Activated CD8-positive, alpha-beta T cell treated with anti-CD3 and anti-CD28 coated beads, Interleukin-2, amount 10 ng/mL, durations not matched to agents 7 days and 5 days (primary cell): Measurements from ENCODE around the gene SIPA1L3. TPM values are rescaled to one million over a fixed set of nuclear protein-coding genes. Genes with fewer than 3 reads are reported as not detected.
A peak's percentile ranks its signal among the peaks of the same experiment; 100 is the strongest.

Source experiments
- ATAC-seq: fragments of 150-1000 bp; cut with Tn5 transposase; one replicate; pipeline ENCODE4 v1.10.0; 2021; ENCODE audit warnings: moderate library complexity
- CTCF ChIA-PET: fragments of 350-600 bp; sonication (Branson Sonifier 250); formaldehyde crosslinking; loops from one replicate; lab custom pipeline; 2021; ENCODE audit warnings: antibody characterized with exemption; lab: Charles Lee
- POLR2A ChIA-PET: fragments of 350-600 bp; sonication (Branson Sonifier 250); formaldehyde crosslinking; loops from one replicate; lab custom pipeline; 2021; ENCODE audit warnings: antibody characterized with exemption; lab: Charles Lee
- DNase-seq: peaks from one replicate; pipeline ENCODE4 v3.0.0-alpha.2; 2020
- H3K27ac Mint-ChIP-seq: one replicate; pipeline ENCODE4 v1.8.0; 2021; ENCODE audit warnings: mild to moderate bottlenecking, mixed read lengths
- H3K27me3 Mint-ChIP-seq: one replicate; pipeline ENCODE4 v1.8.0; 2021; ENCODE audit warnings: low read depth, mixed read lengths
- H3K36me3 Mint-ChIP-seq: one replicate; pipeline ENCODE4 v1.8.0; 2021; ENCODE audit warnings: low read depth, mixed read lengths
- H3K4me1 Mint-ChIP-seq: one replicate; pipeline ENCODE4 v1.8.0; 2021; ENCODE audit warnings: low read depth, mixed read lengths
- H3K4me3 Mint-ChIP-seq: one replicate; pipeline ENCODE4 v1.8.0; 2021; ENCODE audit warnings: mild to moderate bottlenecking, mixed read lengths
- H3K9me3 Mint-ChIP-seq: one replicate; pipeline ENCODE4 v1.8.0; 2022; ENCODE audit warnings: mixed read lengths; ENCODE audit not compliant: insufficient read depth
- total RNA-seq, 2 experiments: library from RNA; stranded (reverse); gene quantifications; one replicate each; pipeline ENCODE4 v1.2.3, GENCODE V29; 2021

SIPA1L3 gene
- total RNA-seq, 2 experiments from 2014 or later = 18.3 to 20.2 TPM

DNA sequence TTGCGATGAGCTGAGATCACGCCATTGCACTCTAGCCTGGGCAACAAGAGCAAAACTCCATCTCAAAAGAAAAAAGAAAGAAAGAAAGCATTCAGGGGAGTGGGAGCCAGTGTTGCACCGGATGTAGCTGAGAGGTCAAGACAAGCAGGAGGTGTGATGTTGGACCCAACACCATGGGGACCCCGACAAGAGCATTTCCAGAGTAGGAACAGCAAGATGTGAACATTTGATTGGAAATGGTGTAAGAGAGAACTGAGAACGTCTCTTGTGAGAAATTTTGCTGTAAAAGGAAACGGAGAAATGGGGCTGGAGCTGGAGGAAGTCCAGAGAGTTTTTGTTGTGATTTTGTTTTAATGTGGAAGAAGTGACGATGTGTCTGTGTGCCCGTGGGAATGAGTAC is 332.8 kb downstream of the SIPA1L3 start:
- peaks cover 3% of the 10 kb centered on the region for H3K27me3 Mint-ChIP-seq
- no peaks in the 10 kb centered on the region for H3K36me3 Mint-ChIP-seq
- DNase-seq (no peak), ATAC-seq (no peak)
- H3K27ac Mint-ChIP-seq = no peak overlapping the region
- H3K9me3 Mint-ChIP-seq = no peaks in the 10 kb centered on the region
- POLR2A ChIA-PET = no interaction called here
- peaks cover 2% of the 10 kb centered on the region for H3K4me1 Mint-ChIP-seq
- no peak overlapping the region for H3K4me3 Mint-ChIP-seq
- CTCF ChIA-PET = interaction anchor here (1.8 kb wide), 1 partner anchor 96 kb away, joined by 8 read pairs; the partner anchor contains the start of gene CATSPERG

DNA sequence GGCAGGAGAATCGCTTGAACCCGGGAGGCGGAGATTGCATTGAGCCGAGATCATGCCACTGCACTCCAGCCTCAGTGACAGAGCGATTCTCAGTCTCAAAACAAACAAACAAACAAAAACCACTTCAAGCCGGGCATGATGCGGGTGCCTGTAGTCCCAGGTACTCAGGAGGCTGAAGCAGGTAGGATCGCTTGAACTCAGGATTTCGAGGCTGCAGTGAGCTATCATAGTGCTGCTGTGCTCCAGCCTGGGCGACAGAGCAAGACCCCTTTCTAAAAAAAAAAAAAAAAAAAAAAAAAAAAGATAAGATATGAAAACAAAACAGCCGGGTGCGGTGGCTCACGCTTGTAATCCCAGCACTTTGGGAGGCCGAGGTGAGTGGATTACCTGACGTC is 336.3 kb downstream of the SIPA1L3 start:
- peak overlapping the region; percentile 67 for H3K4me3 Mint-ChIP-seq
- H3K27ac Mint-ChIP-seq = no peak overlapping the region
- POLR2A ChIA-PET = interaction anchor here (1.7 kb wide), 1 partner anchor 76 kb away, joined by 4 read pairs; the partner anchor contains the start of gene KCNK6

DNA sequence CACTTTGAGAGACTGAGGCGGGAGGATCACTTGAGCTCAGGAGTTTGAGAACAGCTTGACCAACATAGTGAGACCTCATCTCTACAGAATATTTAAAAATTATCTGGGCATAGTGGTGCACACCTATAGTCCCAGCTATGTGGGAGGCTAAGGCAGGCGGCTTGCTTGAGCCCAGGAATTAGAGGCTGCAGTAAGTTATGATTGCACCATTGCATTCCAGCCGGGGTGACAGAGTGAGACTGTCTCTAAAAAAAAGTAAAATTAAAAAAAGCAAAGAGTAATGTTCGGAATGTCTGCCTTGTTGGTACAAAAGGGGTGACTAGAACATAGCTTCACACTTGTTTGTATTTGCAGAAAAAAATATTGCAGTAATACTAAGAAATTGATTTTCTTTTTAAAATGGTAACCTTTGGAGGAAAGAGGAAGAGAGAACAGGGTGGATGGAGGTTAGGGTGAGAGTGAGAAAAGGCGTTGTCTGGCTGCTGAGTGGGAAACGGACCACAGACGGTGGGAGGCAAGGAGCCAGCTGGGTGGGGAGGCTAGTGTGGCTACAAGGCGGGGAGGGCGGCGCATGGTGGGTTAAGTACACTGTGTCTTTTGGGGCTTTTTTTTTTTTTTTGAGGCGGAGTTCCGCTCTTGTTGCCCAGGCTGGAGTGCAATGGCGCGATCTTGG is 339.0 kb downstream of the SIPA1L3 start:
- no peak overlapping the region for H3K27ac Mint-ChIP-seq
- H3K36me3 Mint-ChIP-seq = no peaks in the 10 kb centered on the region
- no peak overlapping the region for H3K4me3 Mint-ChIP-seq
- H3K4me1 Mint-ChIP-seq = peaks cover 2% of the 10 kb centered on the region
- H3K9me3 Mint-ChIP-seq = no peaks in the 10 kb centered on the region
- ATAC-seq (no peak), DNase-seq (no peak)
- CTCF ChIA-PET = interaction anchor here (1.1 to 3.3 kb wide), 5 partner anchors 9 to 128 kb away, joined by 3 to 18 read pairs (median 4); partner anchors contain the start of genes PSMD8 and SPINT2
- no peaks in the 10 kb centered on the region for H3K27me3 Mint-ChIP-seq
- POLR2A ChIA-PET = no interaction called here

More for the DNA sequence above, 336.3 kb downstream of the SIPA1L3 start:
- H3K36me3 Mint-ChIP-seq = no peaks in the 10 kb centered on the region
- H3K9me3 Mint-ChIP-seq = no peaks in the 10 kb centered on the region
- H3K27me3 Mint-ChIP-seq = no peaks in the 10 kb centered on the region
- CTCF ChIA-PET = interaction anchor here (0.6 to 3.2 kb wide), 15 partner anchors 8 to 686 kb away, joined by 3 to 23 read pairs (median 6); partner anchors contain the start of genes CATSPERG, FAM98C, GGN and KCNK6
- DNase-seq = no peak
- peaks cover 2% of the 10 kb centered on the region for H3K4me1 Mint-ChIP-seq
- ATAC-seq = no peak

DNA sequence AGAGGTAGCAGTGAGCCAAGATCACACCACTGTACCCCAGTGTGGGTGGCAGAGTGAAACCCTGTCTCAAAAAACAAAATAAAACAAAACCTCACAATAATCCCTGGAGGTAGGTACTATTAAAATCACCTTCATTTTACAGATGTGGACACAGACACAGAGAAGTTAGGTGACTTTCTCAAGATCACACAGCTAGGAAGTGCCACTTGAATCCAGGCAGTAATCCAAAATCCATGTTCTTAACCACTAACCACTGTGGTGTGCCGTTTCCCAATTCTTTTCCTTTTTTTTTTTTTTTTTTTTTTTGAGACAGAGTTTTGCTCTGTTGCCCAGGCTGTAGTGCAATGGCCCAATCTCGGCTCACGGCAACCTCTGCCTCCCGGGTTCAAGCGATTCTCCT is 340.1 kb downstream of the SIPA1L3 start:
- Mint-ChIP-seq H3K4me1 (peaks cover 7% of the 10 kb centered on the region), H3K4me3 (no peak overlapping the region), H3K27ac (no peak overlapping the region), H3K9me3 (no peaks in the 10 kb centered on the region), H3K27me3 (peaks cover 2% of the 10 kb centered on the region), H3K36me3 (no peaks in the 10 kb centered on the region)
- ChIA-PET CTCF (interaction anchor here (1.8 kb wide), 1 partner anchor 127 kb away, joined by 5 read pairs; the partner anchor contains the start of gene PSMD8), POLR2A (no interaction called here)
- ATAC-seq = no peak
- no peak for DNase-seq

DNA sequence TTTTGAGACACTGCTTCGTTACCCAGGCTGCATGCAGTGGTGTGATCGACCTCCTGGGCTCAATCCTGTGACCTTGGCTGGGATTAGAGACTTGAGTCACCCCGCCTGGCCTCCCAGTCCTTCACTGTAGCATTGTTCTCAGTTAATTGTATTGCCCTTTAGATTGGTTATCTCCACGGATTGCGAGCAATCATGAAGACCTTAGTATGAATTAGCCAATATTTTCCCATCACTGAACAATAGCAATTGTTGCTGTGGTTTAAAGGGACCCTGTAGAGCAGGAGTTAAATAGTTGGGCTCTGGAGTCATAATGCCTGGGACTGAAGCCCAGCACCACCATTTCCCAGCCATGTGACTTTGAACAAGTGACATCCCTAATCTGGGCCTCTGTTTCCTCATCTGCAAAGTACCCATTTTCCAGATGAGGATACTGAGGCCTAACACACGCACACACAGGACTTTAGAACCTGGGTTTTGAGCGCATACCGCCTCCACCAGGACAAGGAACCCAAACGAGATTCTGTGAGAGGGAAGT is 340.8 kb downstream of the SIPA1L3 start:
- no peak for ATAC-seq
- no peaks in the 10 kb centered on the region for H3K9me3 Mint-ChIP-seq
- POLR2A ChIA-PET = interaction anchor here (1.0 kb wide), 1 partner anchor 16 kb away, joined by 3 read pairs; the partner anchor contains the start of gene SPINT2
- CTCF ChIA-PET = no interaction called here
- peaks cover 2% of the 10 kb centered on the region for H3K27me3 Mint-ChIP-seq
- no peak overlapping the region for H3K27ac Mint-ChIP-seq
- no peak overlapping the region for H3K4me3 Mint-ChIP-seq
- DNase-seq = no peak
- no peaks in the 10 kb centered on the region for H3K36me3 Mint-ChIP-seq
- H3K4me1 Mint-ChIP-seq = peaks cover 7% of the 10 kb centered on the region

DNA sequence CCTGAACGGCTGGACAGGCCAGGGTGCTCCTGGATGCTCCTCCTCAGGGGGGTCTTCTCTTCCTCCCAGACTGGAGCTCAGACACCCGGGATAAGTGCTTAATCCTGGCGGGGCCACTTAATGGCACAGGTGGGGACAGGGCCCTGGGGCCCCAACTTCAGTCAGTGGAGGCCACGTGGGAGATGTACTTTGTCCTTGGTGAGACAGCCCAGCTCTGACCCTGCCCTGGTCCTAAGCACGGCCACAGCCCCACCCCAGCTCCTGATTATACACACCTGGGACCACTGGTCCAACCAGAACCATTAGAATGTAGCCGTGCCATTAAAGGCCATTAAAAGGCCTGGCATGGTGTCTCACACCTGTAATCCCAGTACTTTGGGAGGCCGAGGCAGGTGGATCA is 341.4 kb downstream of the SIPA1L3 start:
- CTCF ChIA-PET = no interaction called here
- Mint-ChIP-seq H3K27me3 (peaks cover 2% of the 10 kb centered on the region), H3K36me3 (no peaks in the 10 kb centered on the region), H3K4me1 (peaks cover 7% of the 10 kb centered on the region), H3K27ac (no peak overlapping the region), H3K4me3 (no peak overlapping the region), H3K9me3 (no peaks in the 10 kb centered on the region)
- DNase-seq (no peak), ATAC-seq (no peak)
- POLR2A ChIA-PET = interaction anchor here (1.0 kb wide), 1 partner anchor 16 kb away, joined by 3 read pairs; the partner anchor contains the start of gene SPINT2

DNA sequence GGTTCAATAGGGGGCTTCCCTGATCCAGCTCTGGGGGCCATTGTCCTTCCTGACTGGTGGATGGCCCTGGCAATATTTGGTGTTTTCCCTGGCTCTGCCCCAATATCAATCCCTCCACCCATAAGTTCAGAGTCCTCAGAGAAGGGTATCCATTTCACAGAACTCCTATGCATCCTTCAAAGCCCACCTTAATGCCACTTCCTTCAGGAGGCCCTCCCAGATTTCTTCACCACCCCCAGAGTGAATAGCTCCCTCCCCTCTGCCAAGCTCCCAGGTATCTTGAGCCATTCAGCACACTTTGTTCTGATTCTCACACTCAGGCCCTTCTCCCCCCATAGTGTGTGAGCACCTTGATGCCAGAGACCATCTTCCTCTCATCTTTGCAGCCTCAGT is 343.4 kb downstream of the SIPA1L3 start:
- Mint-ChIP-seq H3K4me1 (peaks cover 5% of the 10 kb centered on the region), H3K4me3 (no peak overlapping the region), H3K27ac (no peak overlapping the region), H3K9me3 (no peaks in the 10 kb centered on the region), H3K27me3 (peaks cover 7% of the 10 kb centered on the region), H3K36me3 (no peaks in the 10 kb centered on the region)
- no peak for DNase-seq
- ATAC-seq = no peak
- ChIA-PET CTCF (interaction anchor here (1.2 kb wide), 1 partner anchor 86 kb away, joined by 3 read pairs; no protein-coding TSS in a partner anchor), POLR2A (interaction anchor here (1.8 kb wide), 1 partner anchor 16 kb away, joined by 5 read pairs; no protein-coding TSS in a partner anchor)

DNA sequence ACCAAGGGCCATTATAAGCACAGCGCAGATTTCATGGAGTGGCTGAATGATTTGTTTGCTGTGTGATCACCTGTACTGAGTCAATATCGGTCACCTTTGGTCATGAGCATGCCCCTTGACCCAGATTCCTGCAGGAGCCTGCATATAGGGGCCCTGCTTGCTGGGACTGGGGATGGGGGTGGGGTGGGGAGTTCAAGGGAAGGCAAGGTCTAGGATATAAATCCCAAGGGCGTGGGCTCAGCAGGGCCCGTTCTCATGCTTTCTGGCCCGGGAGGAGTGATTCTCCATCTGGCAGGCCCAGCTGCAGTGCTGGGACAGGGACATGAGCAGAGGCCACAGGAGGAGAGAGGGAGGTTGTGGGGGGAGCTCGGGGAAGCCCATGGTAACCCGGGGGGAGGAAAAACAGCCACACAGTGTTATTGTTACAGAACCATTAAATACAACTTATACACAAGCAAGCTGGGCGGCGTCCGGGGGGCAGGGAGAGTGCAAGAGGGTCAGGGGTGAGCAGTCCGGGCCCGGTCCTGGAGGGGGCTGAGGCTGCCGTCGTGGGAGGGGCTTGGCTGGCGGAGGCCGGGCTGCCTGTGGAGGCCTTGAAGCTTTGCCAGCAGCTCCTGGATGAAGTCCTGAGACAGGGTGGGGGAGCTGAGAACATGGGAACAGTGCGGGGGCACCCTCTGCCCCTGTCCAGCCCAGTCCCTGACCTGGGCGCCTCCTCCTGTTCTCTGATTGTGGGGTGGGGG is 344.0 kb downstream of the SIPA1L3 start:
- POLR2A ChIA-PET = interaction anchor here (1.8 kb wide), 1 partner anchor 15 kb away, joined by 5 read pairs; no protein-coding TSS in a partner anchor
- DNase-seq = no peak
- CTCF ChIA-PET = interaction anchor here (1.2 to 1.3 kb wide), 2 partner anchors 85 to 348 kb away, joined by 3 to 4 read pairs; no protein-coding TSS in a partner anchor
- no peak for ATAC-seq
- Mint-ChIP-seq H3K27ac (no peak overlapping the region), H3K9me3 (no peaks in the 10 kb centered on the region), H3K27me3 (peaks cover 11% of the 10 kb centered on the region), H3K36me3 (no peaks in the 10 kb centered on the region), H3K4me3 (no peak overlapping the region), H3K4me1 (peaks cover 5% of the 10 kb centered on the region)

DNA sequence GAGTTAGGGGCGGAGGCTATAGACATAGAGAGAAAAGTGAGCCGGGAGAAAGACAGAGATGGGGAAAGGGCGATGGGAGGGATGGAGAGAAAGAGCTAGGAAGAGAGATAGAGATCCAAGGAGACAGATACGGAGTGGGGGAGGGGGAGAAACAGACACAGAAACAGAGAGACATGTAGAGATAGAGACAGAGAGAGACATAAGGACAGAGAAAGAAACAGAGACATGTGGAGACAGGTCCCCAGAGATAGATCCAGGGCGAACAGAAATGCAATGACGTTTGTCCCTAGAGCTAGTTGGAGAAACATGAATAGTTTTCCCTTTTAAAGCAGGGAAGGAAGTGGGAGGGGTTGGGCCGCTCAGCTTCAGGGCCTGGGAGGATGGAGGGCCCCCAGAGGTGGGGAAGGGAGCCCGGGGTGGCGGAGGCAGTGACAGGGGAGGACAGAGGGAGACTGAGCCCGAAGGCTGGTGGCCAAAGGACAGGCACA is 344.6 kb downstream of the SIPA1L3 start:
- Mint-ChIP-seq H3K36me3 (no peaks in the 10 kb centered on the region), H3K27me3 (peaks cover 12% of the 10 kb centered on the region), H3K27ac (no peak overlapping the region), H3K4me3 (no peak overlapping the region), H3K4me1 (peaks cover 6% of the 10 kb centered on the region), H3K9me3 (no peaks in the 10 kb centered on the region)
- ATAC-seq (no peak), DNase-seq (no peak)
- POLR2A ChIA-PET = interaction anchor here (1.8 kb wide), 1 partner anchor 15 kb away, joined by 5 read pairs; no protein-coding TSS in a partner anchor
- CTCF ChIA-PET = interaction anchor here (1.3 to 2.1 kb wide), 3 partner anchors 7 to 349 kb away, joined by 4 to 5 read pairs (median 4); partner anchors contain the start of gene CATSPERG

DNA sequence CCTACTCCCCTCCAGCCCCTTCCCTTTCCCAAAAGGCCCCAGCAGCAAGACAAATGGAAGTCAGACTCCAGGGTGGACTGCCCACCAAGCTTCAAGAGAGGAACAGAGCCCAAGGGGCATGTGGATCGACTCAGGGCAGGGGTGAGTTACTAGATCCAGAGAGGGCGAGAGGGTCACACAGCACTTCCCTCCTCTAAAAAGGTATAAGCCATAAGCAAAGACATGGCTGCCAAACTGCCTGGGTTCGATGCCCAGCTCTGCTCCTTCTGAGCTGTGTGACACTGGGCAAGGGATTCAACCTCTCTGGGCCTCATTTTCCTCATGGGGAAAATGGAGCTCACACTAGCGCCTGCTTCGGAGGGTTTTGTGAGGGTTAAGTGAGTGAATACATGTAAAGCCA is 345.4 kb downstream of the SIPA1L3 start:
- POLR2A ChIA-PET = no interaction called here
- Mint-ChIP-seq H3K36me3 (no peaks in the 10 kb centered on the region), H3K27me3 (peaks cover 18% of the 10 kb centered on the region), H3K27ac (no peak overlapping the region), H3K4me1 (peaks cover 11% of the 10 kb centered on the region), H3K9me3 (no peaks in the 10 kb centered on the region), H3K4me3 (no peak overlapping the region)
- ATAC-seq (no peak), DNase-seq (no peak)
- CTCF ChIA-PET = interaction anchor here (1.6 to 2.1 kb wide), 2 partner anchors 8 to 83 kb away, joined by 4 to 5 read pairs; partner anchors contain the start of gene CATSPERG
